T-helper 9 cell (primary cell): ENCODE measurements around the gene TNFRSF18.

Experiments
- DNase-seq: peaks from one replicate; pipeline ENCODE4 v3.0.0-alpha.2; 2020

The TNFRSF18 gene

GRCh38 chr1:1162597-1163537 lies 43.5 kb downstream of the TNFRSF18 start:
- DNase-seq, result no peak

- DNase-seq, result no peak
Observed at GRCh38 chr1:1161683-1162079, 44.7 kb downstream of the TNFRSF18 start.

- no peak for DNase-seq
Observed at GRCh38 chr1:1161078-1161682, 45.2 kb downstream of the TNFRSF18 start.

- DNase-seq, result no peak
Observed at GRCh38 chr1:1160281-1160930, 46.0 kb downstream of the TNFRSF18 start.

GRCh38 chr1:1157914-1158710 lies 48.3 kb downstream of the TNFRSF18 start:
- no peak for DNase-seq

GRCh38 chr1:1157426-1157913 lies 48.9 kb downstream of the TNFRSF18 start:
- peak; percentile 48 for DNase-seq

- DNase-seq, result no peak
Observed at GRCh38 chr1:1157033-1157365, 49.4 kb downstream of the TNFRSF18 start.

- no peak for DNase-seq
Observed at GRCh38 chr1:1156140-1157032, 50.0 kb downstream of the TNFRSF18 start.

GRCh38 chr1:1155258-1155657 lies 51.1 kb downstream of the TNFRSF18 start:
- DNase-seq, result no peak

- DNase-seq, result no peak
Observed at GRCh38 chr1:1153874-1154273, 52.5 kb downstream of the TNFRSF18 start.
